NOMO-1 treated with dmso at 0.1 percent for 144 hours (cell line): ENCODE results near the gene TESK2.

ENCODE experiments used
- DNase-seq: peaks from one replicate; lab custom pipeline; 2025; ENCODE audit not compliant: unreplicated experiment; lab: John Stamatoyannopoulos, UW

The TESK2 gene

DNA sequence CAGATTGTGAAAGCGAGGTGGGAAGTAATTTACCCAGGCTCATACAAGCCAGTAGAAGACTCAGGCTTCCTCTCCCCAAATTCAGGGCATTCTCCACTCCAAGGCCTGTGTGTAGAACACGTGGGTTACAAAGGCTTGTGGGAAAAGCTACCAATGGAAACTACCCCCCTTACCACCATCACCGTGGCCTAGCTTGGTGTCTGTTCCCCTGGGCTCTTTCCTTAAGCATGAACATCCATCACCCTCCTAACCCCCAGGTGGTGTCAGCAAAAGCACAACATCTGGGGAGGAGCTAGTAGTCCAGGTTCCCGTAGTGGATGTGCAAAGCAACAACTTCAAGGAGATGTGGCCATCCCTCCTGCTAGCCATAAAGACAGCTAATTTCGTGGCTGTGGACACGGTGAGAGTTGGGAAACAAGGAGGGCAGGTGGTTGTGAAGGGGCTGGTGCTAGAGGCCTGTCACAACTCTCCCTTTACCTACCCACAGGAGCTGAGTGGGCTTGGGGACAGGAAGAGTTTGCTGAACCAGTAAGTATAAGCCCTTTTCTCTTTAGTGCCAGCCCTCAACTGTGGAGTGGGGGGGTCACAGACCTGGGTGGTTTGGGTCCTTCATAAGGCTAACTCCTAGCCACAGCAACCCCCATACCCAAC, 150.0 kb downstream of the TESK2 start:
- no peak for DNase-seq

DNA sequence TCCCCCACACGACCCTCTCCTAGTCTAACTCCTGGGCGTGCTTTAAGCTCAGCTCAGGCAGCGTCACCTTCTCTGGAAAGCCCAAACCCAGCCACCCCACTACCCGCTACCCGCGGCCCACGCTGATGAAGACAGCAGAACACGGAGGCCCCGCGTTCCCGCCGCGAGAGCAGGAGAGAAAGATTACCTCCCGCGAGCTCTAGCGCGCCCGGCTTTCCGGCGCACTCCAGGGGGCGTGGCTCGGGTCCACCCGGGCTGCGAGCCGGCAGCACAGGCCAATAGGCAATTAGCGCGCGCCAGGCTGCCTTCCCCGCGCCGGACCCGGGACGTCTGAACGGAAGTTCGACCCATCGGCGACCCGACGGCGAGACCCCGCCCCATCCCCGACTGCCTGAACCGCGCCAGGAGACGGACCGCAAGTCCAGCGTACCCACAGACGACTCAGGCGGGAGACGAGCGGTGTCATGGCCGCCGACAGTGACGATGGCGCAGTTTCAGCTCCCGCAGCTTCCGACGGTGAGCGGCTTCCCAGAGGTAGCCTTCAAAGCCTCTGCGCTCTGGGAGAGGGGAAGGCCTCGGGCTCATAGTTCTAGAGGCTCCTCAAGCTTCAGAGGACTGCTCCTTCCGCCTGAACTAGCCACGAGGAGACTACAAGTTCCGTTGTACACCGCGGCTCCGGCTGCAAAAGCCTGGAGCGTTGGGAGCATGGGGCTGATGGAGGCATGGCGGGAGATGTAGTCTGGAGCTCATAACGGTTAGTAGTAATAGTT, 151.0 kb downstream of the TESK2 start, which contains the start of the genes MUTYH and TOE1:
Gene MUTYH (minus strand): TSS at position 652 of the 770 bp plus-strand sequence. CDS start 5,935 bp downstream, outside the sequence.
Gene TOE1 (plus strand): TSS at position 382 of the 770 bp plus-strand sequence. CDS start 83 bp downstream, at position 465.
- peak; percentile 93 for DNase-seq

GRCh38 chr1:45337630-45338325, 153.2 kb downstream of the TESK2 start:
- DNase-seq = no peak

DNA sequence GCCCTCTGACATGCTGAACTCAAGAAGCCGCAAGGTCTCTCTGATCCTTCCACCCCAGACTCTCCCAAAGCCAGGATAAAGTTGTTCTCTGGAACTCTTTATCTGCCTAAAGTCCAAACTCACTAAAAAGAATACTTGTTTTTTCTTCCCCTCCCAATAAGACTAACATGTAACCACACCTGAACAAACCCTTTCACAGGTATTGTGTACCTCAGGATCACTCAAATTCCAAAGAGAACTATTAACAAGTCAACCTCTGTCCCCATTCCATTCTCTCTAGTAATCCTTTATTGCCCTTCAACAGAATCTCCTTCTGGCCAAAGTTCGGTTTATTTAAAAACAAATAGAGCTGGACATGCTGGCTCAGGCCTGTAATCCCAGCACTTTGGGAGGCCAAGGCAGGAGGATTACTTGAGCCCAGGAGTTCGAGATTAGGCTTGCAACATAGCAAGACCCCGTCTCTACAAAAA, 155.1 kb downstream of the TESK2 start:
- DNase-seq = no peak

DNA sequence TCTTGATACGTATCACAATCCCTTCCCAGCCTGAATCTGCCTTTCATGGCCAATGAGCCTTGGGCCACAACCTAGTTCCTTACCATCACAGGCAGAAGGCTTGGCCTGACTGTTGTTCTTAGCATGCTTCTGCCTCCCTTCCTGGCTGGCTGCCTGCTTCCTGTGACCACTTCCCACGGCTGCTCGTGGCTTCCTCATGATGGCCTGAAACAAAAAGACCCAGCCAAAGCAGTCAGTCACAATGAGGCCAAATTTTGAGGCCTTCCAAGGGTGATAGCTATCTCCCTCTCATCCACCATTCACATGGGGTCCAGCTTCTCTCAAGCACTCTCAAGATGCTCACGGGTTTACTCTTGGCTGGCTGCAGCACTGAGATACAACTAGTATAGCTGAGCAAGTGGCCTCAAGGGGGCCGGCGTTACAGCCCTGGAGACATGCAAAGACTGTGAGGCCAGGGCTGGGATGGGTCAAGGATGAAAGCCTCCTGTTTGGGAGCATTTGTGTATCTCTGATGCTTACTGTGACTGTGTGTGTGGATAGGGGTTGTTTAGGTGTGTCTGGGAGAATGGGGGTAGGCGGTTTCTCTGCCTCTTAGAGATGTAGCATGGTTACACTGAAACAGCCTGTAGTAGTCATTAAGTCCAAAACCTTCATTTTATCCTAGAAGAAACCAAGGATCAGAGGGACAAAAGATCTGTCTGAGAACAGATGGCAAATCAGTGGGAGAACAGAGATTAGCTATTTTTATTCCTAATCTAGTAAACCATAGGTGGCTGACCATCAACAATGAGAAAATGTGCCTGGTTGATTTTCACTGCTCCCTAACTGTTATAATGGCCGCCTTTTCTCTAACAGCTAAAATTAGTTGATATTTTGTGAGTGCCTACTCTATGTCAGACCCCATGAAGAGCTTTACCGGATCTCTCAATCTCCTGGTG, 156.4 kb downstream of the TESK2 start:
- DNase-seq = no peak

DNA sequence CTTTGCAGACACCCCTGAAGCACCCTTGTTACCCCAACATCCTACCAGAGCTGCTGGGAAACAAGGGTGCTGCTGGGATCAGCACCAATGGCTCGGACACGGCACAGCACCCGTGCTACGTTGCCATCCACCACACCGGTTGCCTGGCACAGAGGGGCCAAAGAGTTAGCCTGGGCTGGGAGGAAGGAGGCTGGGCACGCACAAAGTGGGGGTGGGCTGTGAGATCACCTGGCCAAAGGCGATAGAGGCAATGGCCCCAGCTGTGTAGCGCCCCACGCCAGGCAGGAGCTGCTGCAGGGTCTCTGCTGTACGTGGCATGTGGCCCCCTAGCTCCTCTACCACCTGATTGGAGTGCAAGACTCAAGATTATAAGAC, 158.6 kb downstream of the TESK2 start:
- no peak for DNase-seq

GRCh38 chr1:45331436-45332345, 159.3 kb downstream of the TESK2 start:
- no peak for DNase-seq

- DNase-seq = no peak
Observed at GRCh38 chr1:45329445-45329844, 161.5 kb downstream of the TESK2 start.

DNA sequence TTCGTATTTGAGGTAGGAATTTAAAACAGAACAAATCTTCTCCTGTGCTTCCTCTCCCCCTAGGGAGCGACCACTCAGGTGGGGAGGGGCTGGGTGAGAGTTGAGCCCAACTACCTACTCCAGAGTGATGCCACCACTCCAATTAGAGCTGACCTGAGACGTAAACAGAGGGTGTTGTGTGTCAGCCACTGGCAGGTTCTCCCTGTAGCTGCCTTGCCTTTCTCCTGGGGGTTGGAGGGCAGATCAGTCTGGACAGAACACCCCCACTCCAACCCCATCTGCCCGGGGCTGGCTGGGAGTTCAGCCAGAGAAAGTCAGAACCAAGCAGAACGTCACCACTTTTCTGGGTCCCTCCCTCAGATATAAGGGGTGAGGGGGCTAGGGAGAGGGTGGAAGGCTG, 162.3 kb downstream of the TESK2 start:
- no peak for DNase-seq

DNA sequence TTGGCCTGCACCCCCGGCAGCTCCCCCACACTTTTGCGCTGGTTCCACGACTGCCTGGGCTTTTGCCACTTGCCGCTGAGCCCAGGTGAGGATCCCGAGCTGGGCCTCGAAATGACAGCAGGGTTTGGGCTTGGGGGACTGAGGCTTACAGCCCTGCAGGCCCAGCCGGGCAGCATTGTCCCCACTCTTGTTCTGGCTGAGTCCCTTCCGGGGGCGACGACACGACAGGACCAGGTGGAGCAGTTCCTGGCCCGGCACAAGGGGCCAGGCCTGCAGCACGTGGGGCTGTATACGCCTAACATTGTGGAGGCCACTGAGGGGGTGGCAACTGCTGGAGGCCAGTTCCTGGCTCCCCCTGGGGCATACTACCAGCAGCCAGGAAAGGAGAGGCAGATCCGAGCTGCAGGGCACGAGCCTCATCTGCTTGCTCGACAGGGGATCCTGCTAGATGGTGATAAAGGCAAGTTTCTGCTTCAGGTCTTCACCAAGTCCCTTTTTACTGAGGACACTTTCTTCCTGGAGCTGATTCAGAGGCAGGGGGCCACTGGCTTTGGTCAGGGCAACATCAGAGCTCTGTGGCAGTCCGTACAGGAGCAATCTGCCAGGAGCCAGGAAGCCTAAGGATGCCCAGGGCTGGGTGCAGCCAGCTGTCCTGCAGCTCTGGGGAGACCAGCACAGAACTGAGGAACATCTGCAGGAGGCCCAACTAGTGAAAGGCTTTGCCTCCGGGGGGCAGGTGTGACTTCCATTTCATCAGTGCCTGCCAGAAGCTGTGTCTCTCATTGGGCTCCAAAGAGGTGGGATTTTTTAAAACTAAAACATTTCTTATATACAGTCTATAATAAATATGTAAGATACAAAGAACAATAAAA, 163.1 kb downstream of the TESK2 start:
- DNase-seq = no peak

GRCh38 chr1:45326627-45327623, 164.0 kb downstream of the TESK2 start, which contains the start of gene HPDL:
TSS of gene HPDL (plus strand) at chr1:45326895. CDS start at chr1:45327149, 254 bp downstream.
- DNase-seq = peak; percentile 36

GRCh38 chr1:45325851-45326506, 165.0 kb downstream of the TESK2 start:
- no peak for DNase-seq

- DNase-seq = no peak
Observed at GRCh38 chr1:45322486-45323040, 168.4 kb downstream of the TESK2 start.

DNA sequence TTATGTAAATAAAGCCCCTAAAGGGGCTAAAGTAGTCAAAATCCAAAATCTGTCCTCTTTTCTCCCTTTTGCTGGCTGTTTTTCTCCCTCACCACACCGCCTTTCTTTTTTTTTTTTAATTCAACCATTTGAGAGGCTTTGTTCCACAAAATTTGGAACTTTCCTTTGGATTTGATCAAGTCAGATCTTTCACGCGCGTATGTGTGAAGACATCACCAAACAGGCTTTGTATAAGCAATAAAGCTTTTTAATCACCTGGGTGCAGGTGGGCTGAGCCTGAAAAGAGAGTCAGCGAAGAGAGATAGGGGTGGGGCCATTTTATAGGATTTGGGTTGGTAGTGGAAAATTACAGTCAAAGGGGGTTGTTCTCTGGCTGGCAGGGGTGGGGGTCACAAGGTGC, 169.5 kb downstream of the TESK2 start:
- DNase-seq = no peak

GRCh38 chr1:45319761-45320160, 171.2 kb downstream of the TESK2 start:
- no peak for DNase-seq

DNA sequence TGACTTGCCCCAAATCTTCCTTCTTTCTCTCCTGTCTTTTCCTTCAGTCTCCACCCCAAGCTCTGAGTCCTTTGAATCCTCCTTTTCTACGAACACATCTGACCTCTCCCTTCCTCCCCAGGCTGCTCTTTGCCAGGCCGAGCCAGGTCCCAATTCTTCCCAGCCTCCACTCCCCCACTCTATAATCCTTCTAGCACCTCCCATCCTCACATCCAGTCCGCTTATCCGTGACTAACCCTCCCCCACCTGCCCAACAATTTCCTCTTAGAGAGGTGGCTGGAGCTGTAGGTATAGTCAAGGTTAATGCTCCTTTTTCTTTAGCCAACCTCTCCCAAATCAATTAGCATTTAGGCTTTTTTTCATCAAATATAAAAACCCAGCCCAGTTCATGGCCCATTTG, 173.8 kb downstream of the TESK2 start:
- no peak for DNase-seq
